Endodermal cell (in vitro differentiated cells): ENCODE measurements around the gene PHF2. TPM values are rescaled to one million over a fixed set of nuclear protein-coding genes. Genes with fewer than 3 reads are reported as not detected.

Experiments used
- DNase-seq: peaks from one replicate; pipeline ENCODE4 v3.0.0-alpha.2; 2017
- H3K27ac ChIP-seq: 2 replicates; pipeline ENCODE4 v1.5.1; 2013; ENCODE audit warnings: mild to moderate bottlenecking, low read depth, low read length, moderate library complexity
- H3K27me3 ChIP-seq: 2 replicates; pipeline ENCODE4 v1.6.1; 2013; ENCODE audit warnings: mild to moderate bottlenecking, low read length, moderate library complexity; ENCODE audit not compliant: insufficient read depth, control insufficient read depth, poor library complexity, severe bottlenecking
- H3K36me3 ChIP-seq: 2 replicates; pipeline ENCODE4 v1.7.0; 2013; ENCODE audit warnings: mild to moderate bottlenecking, low read length, moderate library complexity; ENCODE audit not compliant: control insufficient read depth, insufficient read depth
- H3K4me1 ChIP-seq: one replicate; pipeline ENCODE4 v1.7.0; 2013; ENCODE audit warnings: low read length; ENCODE audit not compliant: control insufficient read depth, insufficient read depth
- H3K4me3 ChIP-seq: 2 replicates; pipeline ENCODE4 v1.5.1; 2013; ENCODE audit warnings: mild to moderate bottlenecking, low read length, moderate library complexity
- H3K9ac ChIP-seq: 2 replicates; pipeline ENCODE4 v1.6.1; 2013; ENCODE audit warnings: mild to moderate bottlenecking, low read length, moderate library complexity; ENCODE audit not compliant: poor library complexity, severe bottlenecking; ENCODE audit errors: extremely low read depth
- H3K9me3 ChIP-seq: 2 replicates; pipeline ENCODE4 v1.6.1; 2013; ENCODE audit warnings: mild to moderate bottlenecking, low read length, moderate library complexity; ENCODE audit not compliant: control insufficient read depth
- H3K27ac Mint-ChIP-seq: 2 replicates; pipeline ENCODE4 v1.8.0; 2020; ENCODE audit warnings: mixed read lengths
- H3K27me3 Mint-ChIP-seq: 2 replicates; pipeline ENCODE4 v1.8.0; 2021; ENCODE audit warnings: mild to moderate bottlenecking, mixed read lengths; ENCODE audit not compliant: insufficient read depth
- H3K36me3 Mint-ChIP-seq: 2 replicates; pipeline ENCODE4 v1.8.0; 2020; ENCODE audit warnings: low read depth, mixed read lengths
- H3K4me1 Mint-ChIP-seq: 2 replicates; pipeline ENCODE4 v1.8.0; 2020; ENCODE audit warnings: mixed read lengths
- H3K4me3 Mint-ChIP-seq: 2 replicates; pipeline ENCODE4 v1.8.0; 2020; ENCODE audit warnings: mild to moderate bottlenecking, moderate library complexity, mixed read lengths
- H3K9me3 Mint-ChIP-seq: 2 replicates; pipeline ENCODE4 v1.8.0; 2020; ENCODE audit warnings: mild to moderate bottlenecking, mixed read lengths
- WGBS, 2 experiments: methylation state at CpG; one replicate each; pipeline versions ENCODE4 v1.1.5 to v1.1.7; 2013; ENCODE audit warnings: missing lambda C conversion rate in 2 of 2, mixed read lengths in 1 of 2; ENCODE audit not compliant: insufficient coverage in 1 of 2, insufficient read length in 1 of 2; 5-methylcytosine and 5-hydroxymethylcytosine counted together
- total RNA-seq, 2 donors: library from RNA; stranded (reverse); fragmentation: NEBNext Ultra II Directional in 1 of 2; extraction: Animal tissue kit (Norgen Biotek cat#: 25700) in 1 of 2; gene quantifications; 2 replicates in 1 of 2; 3 replicates in 1 of 2; pipeline ENCODE4 v1.2.1, GENCODE V29; 2021
- TF ChIP-seq, protein P1 (sequence below): fragments of 200-600 bp; sonication (generic); conservative IDR thresholded peaks from 2 replicates; pipeline ENCODE4 v1.5.0; 2021; ENCODE audit warnings: antibody characterized with exemption, mild to moderate bottlenecking

Gene PHF2
- total RNA-seq, 2 donors from 2014 or later, result 17.1 to 20.2 TPM

DNA sequence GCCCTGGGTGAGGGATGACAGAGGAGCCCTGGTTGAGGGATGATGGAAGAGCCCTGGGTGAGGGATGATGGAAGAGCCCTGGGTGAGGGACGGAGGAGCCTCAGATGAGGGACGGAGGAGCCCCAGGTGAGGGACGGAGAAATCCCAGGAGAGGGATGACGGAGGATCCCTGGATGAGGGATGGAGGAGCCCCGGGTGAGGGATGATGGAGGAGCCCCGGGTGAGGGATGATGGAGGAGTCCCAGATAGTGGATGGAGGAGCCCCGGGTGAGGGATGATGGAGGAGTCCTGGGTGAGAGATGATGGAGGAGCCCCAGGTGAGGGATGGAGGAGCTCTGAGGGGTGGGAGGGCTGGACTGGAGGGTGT is 10.9 kb downstream of the PHF2 start:
- TF ChIP-seq, protein P1, sequence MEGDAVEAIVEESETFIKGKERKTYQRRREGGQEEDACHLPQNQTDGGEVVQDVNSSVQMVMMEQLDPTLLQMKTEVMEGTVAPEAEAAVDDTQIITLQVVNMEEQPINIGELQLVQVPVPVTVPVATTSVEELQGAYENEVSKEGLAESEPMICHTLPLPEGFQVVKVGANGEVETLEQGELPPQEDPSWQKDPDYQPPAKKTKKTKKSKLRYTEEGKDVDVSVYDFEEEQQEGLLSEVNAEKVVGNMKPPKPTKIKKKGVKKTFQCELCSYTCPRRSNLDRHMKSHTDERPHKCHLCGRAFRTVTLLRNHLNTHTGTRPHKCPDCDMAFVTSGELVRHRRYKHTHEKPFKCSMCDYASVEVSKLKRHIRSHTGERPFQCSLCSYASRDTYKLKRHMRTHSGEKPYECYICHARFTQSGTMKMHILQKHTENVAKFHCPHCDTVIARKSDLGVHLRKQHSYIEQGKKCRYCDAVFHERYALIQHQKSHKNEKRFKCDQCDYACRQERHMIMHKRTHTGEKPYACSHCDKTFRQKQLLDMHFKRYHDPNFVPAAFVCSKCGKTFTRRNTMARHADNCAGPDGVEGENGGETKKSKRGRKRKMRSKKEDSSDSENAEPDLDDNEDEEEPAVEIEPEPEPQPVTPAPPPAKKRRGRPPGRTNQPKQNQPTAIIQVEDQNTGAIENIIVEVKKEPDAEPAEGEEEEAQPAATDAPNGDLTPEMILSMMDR, result no peak
- peaks cover 20% of the 10 kb centered on the region for H3K4me1 Mint-ChIP-seq
- no peaks in the 10 kb centered on the region for H3K27me3 Mint-ChIP-seq
- Histone ChIP-seq H3K27me3 (no peaks in the 10 kb centered on the region), H3K36me3 (peaks cover 4% of the 10 kb centered on the region), H3K4me3 (no peak overlapping the region), H3K27ac (no peak overlapping the region), H3K9me3 (peaks cover 9% of the 10 kb centered on the region), H3K9ac (no peak overlapping the region), H3K4me1 (peaks cover 1% of the 10 kb centered on the region)
- DNase-seq, result peak; percentile 37
- 91 to 93% methylated on average over 5 to 7 of the region's 7 CpGs for WGBS, 2 experiments
- no peak overlapping the region for H3K27ac Mint-ChIP-seq
- peaks cover 6% of the 10 kb centered on the region for H3K36me3 Mint-ChIP-seq
- H3K4me3 Mint-ChIP-seq, result no peak overlapping the region
- H3K9me3 Mint-ChIP-seq, result peaks cover 4% of the 10 kb centered on the region

DNA sequence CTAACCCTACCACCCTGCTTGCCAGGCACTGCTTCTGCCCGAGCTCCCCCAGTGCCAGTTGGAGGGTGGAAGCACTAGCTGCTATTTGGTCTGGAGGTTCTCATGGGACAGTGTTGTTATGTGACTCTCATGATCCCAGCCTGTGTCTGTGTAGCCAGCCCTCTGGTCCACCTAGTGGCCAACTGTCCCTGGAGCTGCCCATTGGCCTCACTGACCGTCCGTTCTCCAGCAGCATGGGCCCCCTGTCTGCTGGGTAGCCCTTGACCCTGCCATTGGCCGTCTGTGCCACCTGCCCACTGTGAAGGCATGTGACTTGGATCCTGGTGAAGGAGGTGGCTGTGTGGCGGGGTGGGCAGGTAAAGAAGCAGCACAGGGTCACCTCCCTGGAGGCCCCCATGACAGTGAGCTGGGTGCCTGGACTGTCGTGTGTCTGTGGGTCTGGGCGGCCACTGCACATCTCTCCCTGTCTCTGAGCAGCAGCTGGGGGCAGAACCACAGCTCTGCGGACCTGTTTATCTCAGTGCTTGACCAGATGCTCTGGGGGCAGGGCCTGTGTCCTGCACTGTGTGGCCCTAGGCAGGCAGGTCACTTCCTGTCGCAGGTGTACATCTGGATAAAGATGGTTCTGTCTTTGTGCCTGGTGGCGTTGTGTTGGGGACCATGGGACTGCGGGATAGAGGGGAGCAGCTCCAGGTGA is 11.4 kb downstream of the PHF2 start:
- Mint-ChIP-seq H3K27me3 (no peaks in the 10 kb centered on the region), H3K36me3 (peaks cover 6% of the 10 kb centered on the region), H3K27ac (no peak overlapping the region), H3K9me3 (peaks cover 4% of the 10 kb centered on the region), H3K4me1 (peaks cover 19% of the 10 kb centered on the region), H3K4me3 (no peak overlapping the region)
- Histone ChIP-seq H3K4me1 (no peaks in the 10 kb centered on the region), H3K9ac (no peak overlapping the region), H3K27me3 (no peaks in the 10 kb centered on the region), H3K4me3 (no peak overlapping the region), H3K9me3 (peaks cover 9% of the 10 kb centered on the region), H3K36me3 (peaks cover 4% of the 10 kb centered on the region), H3K27ac (no peak overlapping the region)
- WGBS, 2 experiments, result 93 to 98% methylated on average over 7 to 11 of the region's 11 CpGs
- TF ChIP-seq, protein P1, result peak; percentile 66
- DNase-seq, result peak; percentile 59

DNA sequence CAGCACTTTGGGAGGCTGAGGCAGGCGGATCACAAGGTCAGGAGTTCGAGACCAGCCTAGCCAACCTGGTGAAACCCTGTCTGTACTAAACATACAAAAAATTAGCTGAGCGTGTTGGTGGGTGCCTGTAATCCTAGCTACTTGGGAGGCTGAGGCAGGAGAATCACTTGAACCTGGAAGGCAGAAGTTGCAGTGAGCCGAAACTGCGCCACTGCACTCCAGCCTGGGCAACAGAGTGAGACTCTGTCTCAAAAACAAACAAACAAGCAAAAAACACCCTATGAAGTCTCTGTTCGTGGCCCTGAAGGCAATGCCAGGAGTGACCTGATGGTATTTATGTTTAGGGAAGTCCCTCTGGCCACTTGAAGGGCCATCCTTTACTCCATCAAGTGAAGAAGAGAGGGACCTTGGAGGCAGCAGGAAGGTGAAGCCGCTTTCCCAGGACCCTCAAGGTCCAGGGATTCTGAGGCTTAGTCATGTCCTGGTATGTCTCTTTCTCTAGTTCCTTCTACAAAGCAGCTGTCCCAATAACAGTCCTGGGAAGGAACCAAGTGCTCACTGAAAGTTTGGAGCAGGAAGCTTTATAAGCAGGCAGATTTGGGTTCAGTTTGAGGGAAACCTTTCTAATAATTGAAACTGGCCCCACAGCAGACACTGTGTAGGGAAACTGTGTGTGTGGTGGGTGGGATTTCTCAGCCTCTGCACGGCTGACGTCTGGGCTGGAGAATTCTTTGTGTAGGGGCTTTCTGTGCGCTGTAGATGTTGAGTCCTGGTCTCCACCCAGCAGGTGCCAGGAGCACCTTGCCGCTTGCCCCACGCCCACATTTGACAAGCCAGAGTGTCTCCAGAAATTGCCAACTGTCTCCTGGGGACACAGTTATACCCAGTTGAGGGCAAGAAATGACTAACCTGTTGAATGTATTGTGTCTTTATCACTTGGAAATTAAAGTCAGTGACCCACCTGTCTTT is 12.5 kb downstream of the PHF2 start:
- H3K9me3 ChIP-seq, result peaks cover 9% of the 10 kb centered on the region

More for the DNA sequence above, 12.5 kb downstream of the PHF2 start:
- no peak overlapping the region for H3K4me3 ChIP-seq
- WGBS, 2 experiments, result 89% methylated on average over 8 to 12 of the region's 12 CpGs
- Mint-ChIP-seq H3K4me1 (peaks cover 25% of the 10 kb centered on the region), H3K36me3 (peaks cover 5% of the 10 kb centered on the region), H3K27ac (no peak overlapping the region), H3K9me3 (peaks cover 4% of the 10 kb centered on the region), H3K4me3 (no peak overlapping the region), H3K27me3 (no peaks in the 10 kb centered on the region)
- no peak overlapping the region for H3K9ac ChIP-seq
- H3K27me3 ChIP-seq, result no peaks in the 10 kb centered on the region
- peak overlapping the region; percentile 2 for H3K27ac ChIP-seq
- H3K4me1 ChIP-seq, result peaks cover 3% of the 10 kb centered on the region
- H3K36me3 ChIP-seq, result no peaks in the 10 kb centered on the region
- TF ChIP-seq, protein P1, result no peak
- DNase-seq, result peak; percentile 10
